Mesodermal cell (in vitro differentiated cells): ENCODE data around the gene TRMT2A.
A peak's percentile ranks its signal among the peaks of the same experiment; 100 is the strongest.

Experiments
- H3K27ac ChIP-seq: 2 replicates; pipeline ENCODE4 v1.7.0; 2013; ENCODE audit warnings: mild to moderate bottlenecking, low read depth, low read length, moderate library complexity; ENCODE audit not compliant: severe bottlenecking
- H3K36me3 ChIP-seq: 2 replicates; pipeline ENCODE4 v1.7.1; 2013; ENCODE audit warnings: mild to moderate bottlenecking, low read length, moderate library complexity; ENCODE audit not compliant: control insufficient read depth, insufficient read depth
- H3K4me1 ChIP-seq: one replicate; pipeline ENCODE4 v1.7.1; 2013; ENCODE audit warnings: mild to moderate bottlenecking, low read length; ENCODE audit not compliant: insufficient read depth, control insufficient read depth, poor library complexity, severe bottlenecking
- H3K4me3 ChIP-seq: 2 replicates; pipeline ENCODE4 v1.7.0; 2013; ENCODE audit warnings: low read length, control low read depth, mild to moderate bottlenecking; ENCODE audit not compliant: insufficient read depth, poor library complexity, severe bottlenecking; ENCODE audit errors: extremely low read depth
- H3K9me3 ChIP-seq: 2 replicates; pipeline ENCODE4 v1.7.1; 2013; ENCODE audit warnings: mild to moderate bottlenecking, low read length, moderate library complexity; ENCODE audit not compliant: control insufficient read depth
- WGBS, 2 experiments: methylation state at CpG; one replicate each; pipeline ENCODE4 v1.1.5; 2013; ENCODE audit warnings: missing lambda C conversion rate in 2 of 2; ENCODE audit not compliant: insufficient coverage in 2 of 2; 5-methylcytosine and 5-hydroxymethylcytosine counted together

The TRMT2A gene

GRCh38 chr22:20148414-20148813 is 31.4 kb upstream of the TRMT2A start:
- H3K4me3 ChIP-seq: no peak overlapping the region
- no peak overlapping the region for H3K27ac ChIP-seq
- peaks cover 4% of the 10 kb centered on the region for H3K36me3 ChIP-seq
- H3K4me1 ChIP-seq: no peaks in the 10 kb centered on the region
- WGBS, 2 experiments: 96 to 98% methylated on average over 17 to 18 of the region's 18 CpGs
- H3K9me3 ChIP-seq: no peaks in the 10 kb centered on the region

DNA sequence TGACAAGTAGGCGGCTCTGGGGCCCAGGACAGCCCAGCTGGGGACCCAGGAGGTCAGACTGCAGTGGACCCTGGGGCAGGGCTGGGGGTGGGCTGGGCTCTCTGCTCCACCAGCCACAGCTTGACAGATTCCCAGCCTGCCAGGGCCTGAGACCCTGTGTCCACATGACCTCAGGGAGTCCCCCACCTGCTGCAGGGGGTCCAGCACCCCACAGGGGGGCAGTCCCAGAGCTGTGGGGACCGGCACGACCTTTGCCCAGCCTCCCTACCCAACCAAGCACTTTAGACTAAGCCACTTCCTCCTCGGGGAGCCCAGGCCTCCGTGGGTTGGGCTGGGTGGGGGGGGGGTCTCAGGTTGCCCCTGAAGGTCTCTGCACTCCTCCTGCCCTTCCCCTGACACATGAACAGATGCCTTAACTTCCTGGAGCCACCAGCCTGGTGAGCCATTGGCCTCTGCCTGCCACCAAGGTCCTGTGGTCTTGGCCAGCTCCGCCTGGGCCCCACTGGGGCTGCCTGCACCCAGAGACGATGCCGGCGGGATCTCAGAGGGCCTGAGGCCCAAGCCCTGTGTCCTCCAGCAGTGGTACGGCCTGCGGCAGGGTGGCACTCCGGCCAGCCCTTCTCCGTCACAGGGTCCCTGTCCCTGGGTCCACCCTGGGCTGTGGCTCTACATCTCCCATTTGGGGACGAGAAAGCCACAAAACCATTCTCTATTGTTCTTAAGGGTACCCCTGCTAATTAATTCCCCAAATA is 30.4 kb upstream of the TRMT2A start:
- no peak overlapping the region for H3K27ac ChIP-seq
- WGBS, 2 experiments: 94 to 96% methylated on average over 9 to 10 of the region's 14 CpGs
- H3K9me3 ChIP-seq: no peaks in the 10 kb centered on the region
- H3K4me1 ChIP-seq: no peaks in the 10 kb centered on the region
- H3K4me3 ChIP-seq: no peak overlapping the region
- peaks cover 9% of the 10 kb centered on the region for H3K36me3 ChIP-seq

DNA sequence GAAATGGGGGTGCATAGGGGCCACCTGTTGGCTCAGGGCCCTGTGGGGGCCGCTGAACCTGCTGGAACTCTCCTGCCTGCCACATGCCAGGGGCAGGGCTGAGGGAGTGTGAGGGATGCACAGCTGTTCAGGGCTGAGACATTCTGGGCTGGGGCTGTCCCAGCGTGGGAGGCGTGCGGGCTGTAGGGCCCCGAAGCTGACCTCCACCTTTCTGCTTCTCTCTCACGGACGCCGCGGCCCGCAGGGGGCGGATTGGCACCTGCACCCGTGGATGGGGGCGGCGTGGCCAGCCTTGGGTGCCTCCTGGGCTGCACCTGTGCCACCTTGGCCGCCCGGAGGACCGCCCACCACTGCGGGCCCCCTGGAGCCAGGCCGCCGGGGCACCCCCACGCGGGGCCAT is 29.8 kb upstream of the TRMT2A start:
- WGBS, 2 experiments: 92 to 93% methylated on average over 18 to 22 of the region's 22 CpGs
- H3K36me3 ChIP-seq: peaks cover 9% of the 10 kb centered on the region
- H3K9me3 ChIP-seq: no peaks in the 10 kb centered on the region
- H3K4me1 ChIP-seq: peaks cover 6% of the 10 kb centered on the region
- H3K27ac ChIP-seq: no peak overlapping the region
- no peak overlapping the region for H3K4me3 ChIP-seq

DNA sequence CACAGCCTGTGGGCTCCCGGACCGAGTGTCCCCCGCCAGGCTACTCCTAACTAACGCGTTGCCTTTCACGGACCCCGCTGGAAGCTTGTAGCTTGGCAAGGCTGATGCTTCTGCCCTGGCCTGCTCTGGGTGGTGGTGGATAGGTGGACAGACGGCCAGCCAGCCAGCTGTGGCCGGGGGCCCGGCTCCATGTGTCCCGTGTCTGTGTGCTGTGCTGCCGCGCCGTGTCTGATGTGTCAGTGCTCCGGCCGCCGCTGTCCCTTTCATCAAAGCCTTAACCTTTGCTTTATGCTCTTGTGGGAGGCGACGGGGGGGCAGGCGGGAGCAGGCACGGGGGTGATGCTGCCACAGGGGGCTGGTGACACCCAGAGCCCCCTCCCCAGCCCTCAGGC is 28.8 kb upstream of the TRMT2A start:
- WGBS, 2 experiments: 96 to 97% methylated on average over 15 to 20 of the region's 21 CpGs
- Histone ChIP-seq H3K4me1 (peaks cover 8% of the 10 kb centered on the region), H3K27ac (no peak overlapping the region), H3K4me3 (no peak overlapping the region), H3K36me3 (peaks cover 9% of the 10 kb centered on the region), H3K9me3 (no peaks in the 10 kb centered on the region)

- 85 to 96% methylated on average over 19 of the region's 22 CpGs for WGBS, 2 experiments
- Histone ChIP-seq H3K4me1 (peaks cover 8% of the 10 kb centered on the region), H3K9me3 (no peaks in the 10 kb centered on the region), H3K36me3 (peaks cover 9% of the 10 kb centered on the region), H3K27ac (no peak overlapping the region), H3K4me3 (no peak overlapping the region)
Observed at GRCh38 chr22:20145206-20145831, 28.3 kb upstream of the TRMT2A start.

DNA sequence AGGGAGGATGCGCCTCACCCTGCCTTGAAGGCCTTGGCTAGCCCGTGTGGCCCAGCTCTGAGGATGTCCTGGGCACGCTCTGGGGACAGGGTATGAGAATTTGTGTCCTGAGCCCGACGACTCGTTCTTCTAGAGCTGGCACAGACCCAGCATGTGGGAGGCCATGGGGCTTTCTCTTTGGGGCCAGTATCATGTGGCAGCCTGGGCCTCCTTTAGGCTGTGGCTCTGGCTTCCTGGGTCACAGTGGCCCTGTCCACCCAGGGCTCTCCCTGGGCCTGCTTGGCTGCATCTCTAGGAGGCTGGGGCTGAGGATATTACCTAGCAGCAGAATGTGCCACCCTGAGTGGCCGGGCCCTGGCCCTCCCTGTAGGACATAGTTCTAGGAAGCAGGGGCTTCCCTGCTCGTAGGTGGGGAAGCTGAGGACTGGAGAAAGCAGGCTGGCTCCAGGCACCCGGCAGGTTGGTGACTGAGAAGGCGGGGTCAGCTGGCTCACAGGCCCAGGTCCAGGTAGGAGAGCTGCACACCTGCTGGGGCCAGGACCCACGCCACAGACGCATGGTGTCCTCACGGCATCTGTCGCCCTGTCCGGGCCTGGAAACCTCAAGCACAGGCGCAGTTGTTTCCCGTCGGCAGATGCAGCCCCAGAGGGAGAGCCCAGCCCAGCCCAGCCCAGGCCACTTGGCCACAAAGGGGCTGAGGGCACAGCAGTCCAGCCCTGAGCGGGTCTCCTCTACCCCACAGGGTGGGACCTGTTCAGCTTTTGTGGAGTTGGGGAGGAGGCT is 27.0 kb upstream of the TRMT2A start:
- peaks cover 22% of the 10 kb centered on the region for H3K36me3 ChIP-seq
- WGBS, 2 experiments: 88 to 94% methylated on average over 17 to 18 of the region's 19 CpGs
- peaks cover 8% of the 10 kb centered on the region for H3K4me1 ChIP-seq
- H3K27ac ChIP-seq: no peak overlapping the region
- no peaks in the 10 kb centered on the region for H3K9me3 ChIP-seq
- no peak overlapping the region for H3K4me3 ChIP-seq

DNA sequence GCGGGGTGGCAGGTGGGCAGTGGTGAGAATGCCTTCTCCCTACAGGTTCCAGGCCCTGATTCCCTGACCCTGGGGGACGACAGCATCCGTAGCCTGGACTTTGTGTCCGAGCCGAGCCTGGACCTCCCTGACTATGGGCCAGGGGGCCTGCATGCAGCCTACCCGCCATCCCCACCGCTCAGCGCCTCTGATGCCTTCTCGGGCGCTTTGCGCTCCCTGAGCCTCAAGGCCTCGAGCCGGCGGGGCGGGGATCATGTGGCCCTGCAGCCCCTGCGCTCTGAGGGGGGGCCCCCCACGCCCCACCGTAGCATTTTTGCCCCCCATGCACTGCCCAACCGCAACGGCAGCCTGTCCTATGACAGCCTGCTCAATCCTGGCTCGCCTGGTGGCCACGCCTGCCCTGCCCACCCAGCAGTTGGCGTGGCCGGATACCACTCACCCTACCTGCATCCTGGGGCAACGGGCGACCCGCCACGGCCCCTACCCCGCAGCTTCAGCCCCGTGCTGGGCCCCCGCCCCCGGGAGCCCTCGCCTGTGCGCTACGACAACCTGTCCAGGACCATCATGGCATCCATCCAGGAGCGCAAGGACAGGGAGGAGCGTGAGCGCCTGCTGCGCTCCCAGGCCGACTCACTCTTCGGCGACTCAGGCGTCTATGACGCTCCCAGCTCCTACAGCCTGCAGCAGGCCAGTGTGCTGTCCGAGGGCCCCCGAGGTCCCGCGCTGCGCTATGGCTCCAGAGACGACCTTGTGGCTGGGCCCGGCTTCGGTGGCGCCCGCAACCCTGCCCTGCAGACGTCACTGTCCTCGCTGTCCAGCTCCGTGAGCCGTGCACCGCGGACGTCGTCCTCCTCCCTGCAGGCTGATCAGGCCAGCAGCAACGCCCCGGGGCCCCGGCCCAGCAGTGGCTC is 25.9 kb upstream of the TRMT2A start:
- 95 to 96% methylated on average over 38 to 64 of the region's 65 CpGs for WGBS, 2 experiments
- Histone ChIP-seq H3K27ac (no peak overlapping the region), H3K36me3 (peaks cover 23% of the 10 kb centered on the region), H3K4me1 (peaks cover 8% of the 10 kb centered on the region), H3K4me3 (no peak overlapping the region), H3K9me3 (no peaks in the 10 kb centered on the region)

GRCh38 chr22:20141186-20142077 is 24.4 kb upstream of the TRMT2A start:
- Histone ChIP-seq H3K36me3 (peaks cover 23% of the 10 kb centered on the region), H3K4me3 (no peak overlapping the region), H3K9me3 (no peaks in the 10 kb centered on the region), H3K27ac (peak overlapping the region; percentile 58), H3K4me1 (peaks cover 8% of the 10 kb centered on the region)
- 93 to 94% methylated on average over 17 to 21 of the region's 22 CpGs for WGBS, 2 experiments

GRCh38 chr22:20140521-20140964 is 23.5 kb upstream of the TRMT2A start:
- H3K36me3 ChIP-seq: peaks cover 19% of the 10 kb centered on the region
- peaks cover 8% of the 10 kb centered on the region for H3K4me1 ChIP-seq
- no peaks in the 10 kb centered on the region for H3K9me3 ChIP-seq
- no peak overlapping the region for H3K27ac ChIP-seq
- 92 to 98% methylated on average over 15 to 17 of the region's 17 CpGs for WGBS, 2 experiments
- no peak overlapping the region for H3K4me3 ChIP-seq
